ENCODE results near the gene CHRNA4. TPM values are rescaled to one million over a fixed set of nuclear protein-coding genes. Genes with fewer than 3 reads are reported as not detected.

The CHRNA4 gene
- total and polyA plus RNA-seq, 8 donors = under 0.01 to 0.15 TPM; not detected in 6

DNA sequence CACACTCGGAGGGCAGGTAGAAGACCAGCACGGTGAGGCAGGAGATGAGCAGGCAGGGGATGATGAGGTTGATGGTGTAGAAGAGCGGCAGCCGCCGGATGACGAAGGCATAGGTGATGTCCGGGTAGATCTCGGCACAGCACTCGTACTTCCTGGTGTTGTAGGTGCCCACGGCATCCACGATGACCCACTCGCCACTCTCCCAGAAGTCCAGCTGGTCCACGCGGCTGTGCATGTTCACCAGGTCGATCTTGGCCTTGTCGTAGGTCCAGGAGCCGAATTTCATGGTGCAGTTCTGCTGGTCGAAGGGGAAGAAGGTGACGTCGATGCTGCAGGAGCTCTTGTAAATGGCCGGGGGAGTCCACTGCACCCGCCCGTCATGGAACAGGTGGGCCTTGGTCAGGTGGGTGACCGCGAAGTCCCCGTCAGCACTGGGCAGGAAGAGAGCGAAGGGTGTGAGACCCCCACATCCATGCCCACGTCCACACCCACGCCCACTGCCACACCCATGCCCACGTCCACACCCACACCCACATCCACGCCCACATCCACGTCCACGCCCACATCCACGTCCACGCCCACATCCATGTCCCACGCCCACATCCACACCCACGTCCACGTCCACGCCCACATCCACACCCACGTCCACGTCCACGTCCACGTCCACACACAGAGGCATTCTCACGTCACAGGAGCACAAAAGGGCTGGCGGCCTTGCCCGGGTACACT, 10.4 kb downstream of the CHRNA4 start:
- peaks cover 0 to 80% (median 16%) of the 10 kb centered on the region in 3 donors for H3K27me3 ChIP-seq
- 82 to 92% (median 88%) methylated on average over 39 to 46 of the region's 46 CpGs for WGBS, 5 donors
- no peak overlapping the region for H3K4me3 ChIP-seq
- no peak for DNase-seq
- no peaks in the 10 kb centered on the region for H3K36me3 ChIP-seq
- peaks cover 0 to 11% (median 0%) of the 10 kb centered on the region in 4 donors for H3K4me1 ChIP-seq
- TF ChIP-seq EP300 (IDR thresholded peaks at IDR 0.05) = no peak
- TF ChIP-seq POLR2AphosphoS5 (IDR thresholded peaks at IDR 0.05) = no peak
- TF ChIP-seq, protein P1, sequence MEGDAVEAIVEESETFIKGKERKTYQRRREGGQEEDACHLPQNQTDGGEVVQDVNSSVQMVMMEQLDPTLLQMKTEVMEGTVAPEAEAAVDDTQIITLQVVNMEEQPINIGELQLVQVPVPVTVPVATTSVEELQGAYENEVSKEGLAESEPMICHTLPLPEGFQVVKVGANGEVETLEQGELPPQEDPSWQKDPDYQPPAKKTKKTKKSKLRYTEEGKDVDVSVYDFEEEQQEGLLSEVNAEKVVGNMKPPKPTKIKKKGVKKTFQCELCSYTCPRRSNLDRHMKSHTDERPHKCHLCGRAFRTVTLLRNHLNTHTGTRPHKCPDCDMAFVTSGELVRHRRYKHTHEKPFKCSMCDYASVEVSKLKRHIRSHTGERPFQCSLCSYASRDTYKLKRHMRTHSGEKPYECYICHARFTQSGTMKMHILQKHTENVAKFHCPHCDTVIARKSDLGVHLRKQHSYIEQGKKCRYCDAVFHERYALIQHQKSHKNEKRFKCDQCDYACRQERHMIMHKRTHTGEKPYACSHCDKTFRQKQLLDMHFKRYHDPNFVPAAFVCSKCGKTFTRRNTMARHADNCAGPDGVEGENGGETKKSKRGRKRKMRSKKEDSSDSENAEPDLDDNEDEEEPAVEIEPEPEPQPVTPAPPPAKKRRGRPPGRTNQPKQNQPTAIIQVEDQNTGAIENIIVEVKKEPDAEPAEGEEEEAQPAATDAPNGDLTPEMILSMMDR (IDR thresholded peaks at IDR 0.05) = no peak
- TF ChIP-seq POLR2A (IDR thresholded peaks at IDR 0.05) = no peak
- intact Hi-C loops (cut with DNase I; ENCODE audit: low total_unique reads) = no loop called here
- H3K9me3 ChIP-seq = no peaks in the 10 kb centered on the region
- no peak overlapping the region for H3K27ac ChIP-seq

DNA sequence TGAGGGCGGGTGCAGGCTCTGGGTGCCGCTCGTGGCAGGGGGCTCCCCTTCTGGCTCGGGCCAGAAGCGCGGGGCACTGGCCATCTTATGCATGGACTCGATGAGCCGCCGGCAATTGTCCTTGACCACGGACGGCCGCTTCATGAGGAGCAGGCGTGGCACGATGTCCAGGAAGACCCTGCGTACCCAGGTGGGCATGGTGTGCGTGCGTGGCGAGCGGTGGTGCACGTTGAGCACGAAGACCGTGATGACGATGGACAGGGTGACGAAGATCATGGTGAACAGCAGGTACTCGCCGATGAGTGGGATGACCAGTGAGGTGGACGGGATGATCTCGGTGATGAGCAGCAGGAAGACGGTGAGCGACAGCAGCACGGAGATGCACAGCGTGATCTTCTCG, 11.0 kb downstream of the CHRNA4 start:
- Histone ChIP-seq H3K27me3 (peaks cover 0 to 80% (median 20%) of the 10 kb centered on the region in 3 donors), H3K27ac (no peak overlapping the region), H3K36me3 (no peaks in the 10 kb centered on the region), H3K4me3 (no peak overlapping the region), H3K4me1 (peaks cover 0 to 11% (median 0%) of the 10 kb centered on the region in 4 donors), H3K9me3 (no peaks in the 10 kb centered on the region)
- intact Hi-C loops (cut with DNase I; ENCODE audit: low total_unique reads) = no loop called here
- DNase-seq = no peak
- WGBS, 5 donors = 92 to 97% (median 95%) methylated on average over 23 to 33 of the region's 33 CpGs
- TF ChIP-seq POLR2AphosphoS5 (IDR thresholded peaks at IDR 0.05) (no peak), POLR2A (IDR thresholded peaks at IDR 0.05) (no peak)
- TF ChIP-seq, protein P1 (IDR thresholded peaks at IDR 0.05) = no peak

DNA sequence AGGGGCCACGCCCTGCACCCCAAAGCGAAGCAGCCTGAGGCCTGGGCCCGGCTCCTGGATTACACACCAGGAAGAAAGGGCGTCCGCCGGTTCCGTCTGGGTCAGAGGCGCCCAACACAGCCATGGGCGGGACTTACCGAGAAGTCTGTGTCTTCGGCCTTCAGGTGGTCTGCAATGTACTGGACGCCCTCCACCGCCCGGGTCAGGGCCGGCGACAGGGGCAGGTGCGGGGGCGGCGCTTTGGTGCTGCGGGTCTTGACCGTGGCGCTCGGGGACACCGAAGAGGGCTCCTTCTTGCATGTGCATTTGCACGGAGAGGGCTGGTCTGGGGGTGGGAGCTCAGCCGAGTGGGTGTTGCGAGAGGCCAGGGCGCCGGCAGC, 11.6 kb downstream of the CHRNA4 start:
- WGBS, 5 donors = 82 to 94% (median 86%) methylated on average over 12 to 29 of the region's 29 CpGs
- no peaks in the 10 kb centered on the region for H3K36me3 ChIP-seq
- TF ChIP-seq POLR2A (IDR thresholded peaks at IDR 0.05) (no peak), EP300 (IDR thresholded peaks at IDR 0.05) (no peak), POLR2AphosphoS5 (IDR thresholded peaks at IDR 0.05) (no peak)
- TF ChIP-seq, protein P1 (IDR thresholded peaks at IDR 0.05) = no peak
- DNase-seq = no peak
- peaks cover 0 to 80% (median 26%) of the 10 kb centered on the region in 3 donors for H3K27me3 ChIP-seq
- intact Hi-C loops (cut with DNase I; ENCODE audit: low total_unique reads) = no loop called here
- H3K4me1 ChIP-seq = peaks cover 0 to 11% (median 0%) of the 10 kb centered on the region in 4 donors
- H3K9me3 ChIP-seq = no peaks in the 10 kb centered on the region
- H3K4me3 ChIP-seq = no peak overlapping the region
- H3K27ac ChIP-seq = no peak overlapping the region

DNA sequence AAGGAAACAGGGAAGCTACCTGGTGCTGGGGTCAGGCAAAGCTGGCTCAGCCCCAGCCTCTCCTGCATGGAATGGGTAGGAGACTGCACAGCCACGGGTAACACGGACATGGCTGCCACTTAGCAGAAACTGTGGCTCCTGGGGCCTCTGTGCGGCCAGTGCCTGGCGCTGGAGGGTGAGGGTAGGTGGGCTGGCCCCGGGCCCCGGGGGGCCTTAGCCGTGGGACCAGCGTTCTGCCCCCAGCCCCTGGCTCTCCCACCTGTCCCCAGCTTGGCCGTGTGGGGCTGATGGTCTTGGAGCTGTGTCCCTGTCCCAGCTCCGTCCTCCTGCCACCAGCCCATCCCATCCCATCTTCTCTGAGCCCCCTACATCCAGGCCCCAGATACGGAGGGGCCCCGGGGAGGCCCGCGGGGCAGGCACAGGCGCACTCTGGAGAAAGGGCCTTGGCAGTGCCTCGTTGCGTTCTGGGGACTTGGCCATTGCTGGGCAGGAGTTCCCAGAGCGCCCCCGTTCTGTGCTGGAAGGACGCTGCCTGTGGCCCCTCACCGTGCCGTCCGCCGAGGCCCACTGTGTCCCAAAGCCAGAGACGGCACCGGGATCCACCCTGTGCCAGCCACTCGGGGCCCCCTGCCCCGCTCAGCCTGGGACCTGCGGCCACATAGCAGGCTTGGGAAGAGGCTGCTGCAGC, 12.2 kb downstream of the CHRNA4 start:
- TF ChIP-seq, protein P1 (IDR thresholded peaks at IDR 0.05) = no peak
- TF ChIP-seq POLR2A (IDR thresholded peaks at IDR 0.05) = no peak
- no peak for TF ChIP-seq POLR2AphosphoS5 (IDR thresholded peaks at IDR 0.05)
- TF ChIP-seq EP300 (IDR thresholded peaks at IDR 0.05) = no peak
- 84 to 91% (median 87%) methylated on average over 15 to 29 of the region's 29 CpGs for WGBS, 5 donors
- Histone ChIP-seq H3K4me3 (no peak overlapping the region), H3K9me3 (no peaks in the 10 kb centered on the region), H3K27ac (no peak overlapping the region), H3K36me3 (no peaks in the 10 kb centered on the region), H3K4me1 (peaks cover 0 to 11% (median 0%) of the 10 kb centered on the region in 4 donors), H3K27me3 (peaks cover 0 to 82% (median 27%) of the 10 kb centered on the region in 3 donors)
- intact Hi-C loops (cut with DNase I; ENCODE audit: low total_unique reads) = no loop called here
- no peak for DNase-seq
